Measurements from ENCODE around the gene NOS1AP. TPM values are rescaled to one million over a fixed set of nuclear protein-coding genes. Genes with fewer than 3 reads are reported as not detected.

Gene NOS1AP
- total RNA-seq, 1 experiment from 2014 or later, result 5.3 TPM

DNA sequence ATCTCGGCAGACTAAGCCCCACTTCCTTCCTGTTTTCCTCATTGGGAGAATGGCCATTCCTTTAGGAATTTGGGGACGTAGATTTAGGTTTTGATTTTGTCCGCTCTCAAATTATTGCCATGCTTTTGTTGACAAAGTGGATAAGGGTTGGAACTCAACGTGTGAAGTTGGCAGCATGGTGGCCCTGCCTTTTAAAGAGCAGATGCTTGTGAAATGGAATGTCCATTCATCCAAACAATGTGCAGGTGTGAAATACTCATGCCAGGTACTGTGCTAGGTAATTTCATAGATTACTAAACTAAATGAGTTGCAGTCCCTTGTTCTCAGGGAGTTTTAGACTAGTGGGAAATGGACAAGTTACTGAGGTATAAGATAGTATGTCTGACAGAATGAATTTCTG, 232.2 kb downstream of the NOS1AP start:
- no peaks in the 10 kb centered on the region for H3K9me3 ChIP-seq (ENCODE audit: control insufficient read depth in 1 of 2, insufficient read depth in 1 of 2, low read depth in 1 of 2, low read length in 2 of 2)
- no peak overlapping the region for H2AFZ ChIP-seq (ENCODE audit: low read depth, low read length, poor library complexity, severe bottlenecking)
- ATAC-seq, result no peak
- no peak overlapping the region for H3K27ac ChIP-seq (ENCODE audit: low read depth, low read length)
- intact Hi-C loops (cut with micrococcal nuclease), result no loop called here
- H3K36me3 ChIP-seq (ENCODE audit: control insufficient read depth in 1 of 2, insufficient read depth in 2 of 2, low read length in 2 of 2), result no peaks in the 10 kb centered on the region
- no peaks in the 10 kb centered on the region for H3K79me2 ChIP-seq (ENCODE audit: insufficient read depth, low read length)
- ChIA-PET CTCF (no interaction called here), RAD21 (ENCODE audit: low non-redundant PET in 1 of 2, low total read pairs in 2 of 2, uncharacterized antibody in 2 of 2, unreplicated experiment in 2 of 2) (no interaction called here), POLR2A (no interaction called here)
- H3K27me3 ChIP-seq (ENCODE audit: insufficient read depth, low read length), result no peaks in the 10 kb centered on the region
- no peak overlapping the region for H3K9ac ChIP-seq (ENCODE audit: low read length)
- no peak overlapping the region for H3K4me3 ChIP-seq (replicated peaks in 1 of 2; ENCODE audit: low read depth in 1 of 2, low read length in 2 of 2)
- TF ChIP-seq FOSL1 (IDR thresholded peaks at IDR 0.05; ENCODE audit: low read depth) (no peak), SIN3A (IDR thresholded peaks at IDR 0.05; ENCODE audit: low read depth) (no peak), TCF7L2 (IDR thresholded peaks at IDR 0.05; ENCODE audit: borderline replicate concordance, extremely low read depth, insufficient read depth, insufficient read length) (no peak)
- TF ChIP-seq, protein P1, sequence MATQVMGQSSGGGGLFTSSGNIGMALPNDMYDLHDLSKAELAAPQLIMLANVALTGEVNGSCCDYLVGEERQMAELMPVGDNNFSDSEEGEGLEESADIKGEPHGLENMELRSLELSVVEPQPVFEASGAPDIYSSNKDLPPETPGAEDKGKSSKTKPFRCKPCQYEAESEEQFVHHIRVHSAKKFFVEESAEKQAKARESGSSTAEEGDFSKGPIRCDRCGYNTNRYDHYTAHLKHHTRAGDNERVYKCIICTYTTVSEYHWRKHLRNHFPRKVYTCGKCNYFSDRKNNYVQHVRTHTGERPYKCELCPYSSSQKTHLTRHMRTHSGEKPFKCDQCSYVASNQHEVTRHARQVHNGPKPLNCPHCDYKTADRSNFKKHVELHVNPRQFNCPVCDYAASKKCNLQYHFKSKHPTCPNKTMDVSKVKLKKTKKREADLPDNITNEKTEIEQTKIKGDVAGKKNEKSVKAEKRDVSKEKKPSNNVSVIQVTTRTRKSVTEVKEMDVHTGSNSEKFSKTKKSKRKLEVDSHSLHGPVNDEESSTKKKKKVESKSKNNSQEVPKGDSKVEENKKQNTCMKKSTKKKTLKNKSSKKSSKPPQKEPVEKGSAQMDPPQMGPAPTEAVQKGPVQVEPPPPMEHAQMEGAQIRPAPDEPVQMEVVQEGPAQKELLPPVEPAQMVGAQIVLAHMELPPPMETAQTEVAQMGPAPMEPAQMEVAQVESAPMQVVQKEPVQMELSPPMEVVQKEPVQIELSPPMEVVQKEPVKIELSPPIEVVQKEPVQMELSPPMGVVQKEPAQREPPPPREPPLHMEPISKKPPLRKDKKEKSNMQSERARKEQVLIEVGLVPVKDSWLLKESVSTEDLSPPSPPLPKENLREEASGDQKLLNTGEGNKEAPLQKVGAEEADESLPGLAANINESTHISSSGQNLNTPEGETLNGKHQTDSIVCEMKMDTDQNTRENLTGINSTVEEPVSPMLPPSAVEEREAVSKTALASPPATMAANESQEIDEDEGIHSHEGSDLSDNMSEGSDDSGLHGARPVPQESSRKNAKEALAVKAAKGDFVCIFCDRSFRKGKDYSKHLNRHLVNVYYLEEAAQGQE (IDR thresholded peaks at IDR 0.05; ENCODE audit: low read depth), result no peak
- no peak for DNase-seq (ENCODE audit: low read depth, low spot score)
- no TSS peak for BruUV-seq (replicated peaks)
- no peak overlapping the region for H3K4me2 ChIP-seq (ENCODE audit: low read length)
- peaks cover 0 to 5% of the 10 kb centered on the region in 2 experiments; a peak in 1 of 4 replicates for H3K4me1 ChIP-seq (ENCODE audit: control insufficient read depth in 1 of 2, insufficient read depth in 2 of 2, low read length in 2 of 2)
- H3K9me2 ChIP-seq (ENCODE audit: insufficient read depth), result no peaks in the 10 kb centered on the region
- no peaks in the 10 kb centered on the region for H4K20me1 ChIP-seq (ENCODE audit: insufficient read depth)

DNA sequence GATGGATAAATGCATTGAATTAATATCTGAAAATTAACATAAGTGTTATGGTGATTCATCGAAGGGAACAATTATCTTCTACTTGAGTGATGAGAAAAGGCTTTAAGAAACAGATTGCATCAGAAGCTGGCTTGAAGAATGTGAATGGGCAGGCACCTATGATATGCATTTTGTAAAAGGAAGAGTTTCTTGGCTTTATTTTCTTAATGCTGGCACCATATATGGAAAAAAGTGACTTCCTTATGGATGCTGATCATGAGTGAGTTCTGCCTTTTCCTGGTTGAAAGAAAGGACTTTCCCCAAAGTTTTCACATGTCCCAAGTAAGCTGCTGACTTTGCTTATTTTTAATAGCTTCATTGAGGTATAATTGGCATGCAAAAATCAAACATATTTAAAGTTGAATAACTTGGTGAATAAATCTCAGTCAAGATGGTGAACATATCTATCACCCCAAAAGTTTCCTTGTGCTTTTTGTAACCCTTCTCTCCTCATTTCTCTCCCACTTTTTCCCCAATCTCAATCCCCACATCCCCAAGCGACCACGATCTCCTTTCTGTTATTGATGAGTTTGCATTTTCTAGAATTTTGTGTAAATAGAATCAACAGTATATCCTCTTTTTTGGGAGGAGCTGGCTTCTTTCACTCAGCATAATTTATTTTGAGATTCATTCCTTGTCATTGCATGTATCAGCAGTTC, 233.0 kb downstream of the NOS1AP start:
- TF ChIP-seq ZFX (IDR thresholded peaks at IDR 0.05) (no peak), JUND (IDR thresholded peaks at IDR 0.05) (no peak), FOSL1 (IDR thresholded peaks at IDR 0.05; ENCODE audit: low read depth) (no peak), SIN3A (IDR thresholded peaks at IDR 0.05; ENCODE audit: low read depth) (no peak)
- TF ChIP-seq, protein P2, sequence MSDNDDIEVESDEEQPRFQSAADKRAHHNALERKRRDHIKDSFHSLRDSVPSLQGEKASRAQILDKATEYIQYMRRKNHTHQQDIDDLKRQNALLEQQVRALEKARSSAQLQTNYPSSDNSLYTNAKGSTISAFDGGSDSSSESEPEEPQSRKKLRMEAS (IDR thresholded peaks at IDR 0.05), result no peak
- CTCF ChIA-PET, result no interaction called here
- H3K4me1 ChIP-seq (ENCODE audit: control insufficient read depth in 1 of 2, insufficient read depth in 2 of 2, low read length in 2 of 2), result peaks cover 0 to 5% of the 10 kb centered on the region in 2 experiments; a peak in 1 of 4 replicates
- no peak overlapping the region for H2AFZ ChIP-seq (ENCODE audit: low read depth, low read length, poor library complexity, severe bottlenecking)
- POLR2A ChIA-PET, result no interaction called here
- no peaks in the 10 kb centered on the region for H3K27me3 ChIP-seq (ENCODE audit: insufficient read depth, low read length)
- H4K20me1 ChIP-seq (ENCODE audit: insufficient read depth), result no peaks in the 10 kb centered on the region
- H3K9ac ChIP-seq (ENCODE audit: low read length), result no peak overlapping the region
- no peak overlapping the region for H3K4me2 ChIP-seq (ENCODE audit: low read length)
- no peaks in the 10 kb centered on the region for H3K9me3 ChIP-seq (ENCODE audit: control insufficient read depth in 1 of 2, insufficient read depth in 1 of 2, low read depth in 1 of 2, low read length in 2 of 2)
- H3K4me3 ChIP-seq (replicated peaks in 1 of 2; ENCODE audit: low read depth in 1 of 2, low read length in 2 of 2), result no peak overlapping the region
- BruUV-seq (replicated peaks), result no TSS peak
- no peak overlapping the region for H3K27ac ChIP-seq (ENCODE audit: low read depth, low read length)
- intact Hi-C loops (cut with micrococcal nuclease), result no loop called here
- RAD21 ChIA-PET (ENCODE audit: low non-redundant PET in 1 of 2, low total read pairs in 2 of 2, uncharacterized antibody in 2 of 2, unreplicated experiment in 2 of 2), result no interaction called here
- H3K9me2 ChIP-seq (ENCODE audit: insufficient read depth), result no peaks in the 10 kb centered on the region
- ATAC-seq (no peak), DNase-seq (ENCODE audit: low read depth, low spot score) (no peak)
- no peaks in the 10 kb centered on the region for H3K36me3 ChIP-seq (ENCODE audit: control insufficient read depth in 1 of 2, insufficient read depth in 2 of 2, low read length in 2 of 2)
- H3K79me2 ChIP-seq (ENCODE audit: insufficient read depth, low read length), result no peaks in the 10 kb centered on the region
